WTC11 (cell line): Measurements from ENCODE around the gene SDCCAG8. TPM values are rescaled to one million over a fixed set of nuclear protein-coding genes. Genes with fewer than 3 reads are reported as not detected.

Source experiments
- ATAC-seq: fragments of 200-7000 bp; cut with Tn5 transposase; 2 replicates; pipeline ENCODE4 v1.10.0; 2021; ENCODE audit warnings: mild to moderate bottlenecking, moderate library complexity
- CTCF ChIA-PET: fragments of 300-600 bp; sonication (Branson Sonifier 250); formaldehyde crosslinking; loops from one replicate; lab custom pipeline; 2021; ENCODE audit warnings: antibody characterized with exemption; lab: Charles Lee
- POLR2A ChIA-PET: fragments of 350-600 bp; sonication (Branson Sonifier 250); formaldehyde crosslinking; loops from one replicate; lab custom pipeline; 2021; ENCODE audit warnings: antibody characterized with exemption; lab: Charles Lee
- DNase-seq: peaks from one replicate; pipeline ENCODE4 v3.0.0; 2021; ENCODE audit warnings: low spot score
- H3K27ac Mint-ChIP-seq: 2 replicates; pipeline ENCODE4 v1.8.0; 2021; ENCODE audit warnings: mixed read lengths
- H3K27me3 Mint-ChIP-seq: 2 replicates; pipeline ENCODE4 v1.8.0; 2021; ENCODE audit warnings: low read depth, mild to moderate bottlenecking, moderate library complexity, mixed read lengths
- H3K36me3 Mint-ChIP-seq: 2 replicates; pipeline ENCODE4 v1.8.0; 2021; ENCODE audit warnings: mixed read lengths
- H3K4me1 Mint-ChIP-seq: 2 replicates; pipeline ENCODE4 v1.8.0; 2022; ENCODE audit warnings: mixed read lengths
- H3K4me3 Mint-ChIP-seq: 2 replicates; pipeline ENCODE4 v1.8.0; 2021; ENCODE audit warnings: mild to moderate bottlenecking, moderate library complexity, mixed read lengths
- H3K9me3 Mint-ChIP-seq: 2 replicates; pipeline ENCODE4 v1.8.0; 2021; ENCODE audit warnings: mixed read lengths
- CBFB ChIP-seq: sonication (generic); formaldehyde crosslinking; IDR thresholded peaks from 2 replicates; pipeline ENCODE4 v1.8.1; 2022; ENCODE audit warnings: mild to moderate bottlenecking, low read depth, missing genetic modification reagents
- E2F1 ChIP-seq: sonication (generic); formaldehyde crosslinking; IDR thresholded peaks from 2 replicates; pipeline ENCODE4 v1.8.0; 2022; ENCODE audit warnings: mild to moderate bottlenecking, missing genetic modification reagents
- ELF4 ChIP-seq: sonication (generic); formaldehyde crosslinking; IDR thresholded peaks from 2 replicates; pipeline ENCODE4 v1.8.1; 2022; ENCODE audit warnings: low read depth, mild to moderate bottlenecking, moderate library complexity, missing genetic modification reagents
- EMX1 ChIP-seq: fragments of 250-450 bp; sonication (Bioruptor Pico); IDR thresholded peaks from 2 replicates; pipeline ENCODE4 v1.8.0; 2021; ENCODE audit warnings: mild to moderate bottlenecking
- ETV6 ChIP-seq: sonication (generic); formaldehyde crosslinking; IDR thresholded peaks from 2 replicates; pipeline ENCODE4 v1.8.1; 2022; ENCODE audit warnings: mild to moderate bottlenecking, missing genetic modification reagents
- GABPB1 ChIP-seq: sonication (generic); formaldehyde crosslinking; IDR thresholded peaks from 2 replicates; pipeline ENCODE4 v1.8.1; 2023; ENCODE audit warnings: mild to moderate bottlenecking, missing genetic modification reagents
- GTF2I ChIP-seq: fragments of 250-450 bp; sonication (Bioruptor Pico); conservative IDR thresholded peaks from 2 replicates; pipeline ENCODE4 v1.4.0; 2021; ENCODE audit warnings: mild to moderate bottlenecking
- HMGXB4 ChIP-seq: sonication (generic); formaldehyde crosslinking; IDR thresholded peaks from 2 replicates; pipeline ENCODE4 v1.8.1; 2023; ENCODE audit warnings: mild to moderate bottlenecking, moderate library complexity, missing genetic modification reagents
- JAZF1 ChIP-seq: fragments of 250-450 bp; sonication (Bioruptor Pico); IDR thresholded peaks from 2 replicates; pipeline ENCODE4 v1.9.0; 2021; ENCODE audit warnings: moderate library complexity, mild to moderate bottlenecking, inconsistent platforms
- NFATC4 ChIP-seq: fragments of 250-450 bp; sonication (Bioruptor Pico); IDR thresholded peaks from 2 replicates; pipeline ENCODE4 v1.9.0; 2021; ENCODE audit warnings: mild to moderate bottlenecking
- NR1H2 ChIP-seq: sonication (generic); formaldehyde crosslinking; IDR thresholded peaks from 2 replicates; pipeline ENCODE4 v1.9.0; 2021; ENCODE audit warnings: mild to moderate bottlenecking, moderate library complexity, missing genetic modification reagents
- NR2C2 ChIP-seq: sonication (generic); formaldehyde crosslinking; IDR thresholded peaks from 2 replicates; pipeline ENCODE4 v1.8.0; 2022; ENCODE audit warnings: mild to moderate bottlenecking, missing genetic modification reagents
- SMAD3 ChIP-seq: sonication (generic); formaldehyde crosslinking; IDR thresholded peaks from 2 replicates; pipeline ENCODE4 v1.8.0; 2022; ENCODE audit warnings: missing genetic modification reagents, mild to moderate bottlenecking, borderline replicate concordance
- SOX15 ChIP-seq: fragments of 250-450 bp; sonication (Bioruptor Pico); IDR thresholded peaks from 2 replicates; pipeline ENCODE4 v1.9.0; 2021; ENCODE audit warnings: mild to moderate bottlenecking
- ZBTB43 ChIP-seq: sonication (generic); formaldehyde crosslinking; IDR thresholded peaks from 2 replicates; pipeline ENCODE4 v1.8.1; 2023; ENCODE audit warnings: mild to moderate bottlenecking, missing genetic modification reagents
- ZNF121 ChIP-seq: sonication (generic); formaldehyde crosslinking; IDR thresholded peaks from 2 replicates; pipeline ENCODE4 v1.8.0; 2023; ENCODE audit warnings: missing genetic modification reagents
- ZNF425 ChIP-seq: fragments of 250-450 bp; sonication (Bioruptor Pico); conservative IDR thresholded peaks from 2 replicates; pipeline ENCODE4 v1.9.0; 2021; ENCODE audit warnings: mild to moderate bottlenecking
- ZSCAN18 ChIP-seq: fragments of 250-450 bp; sonication (Bioruptor Pico); IDR thresholded peaks from 2 replicates; pipeline ENCODE4 v2.1.2; 2022; ENCODE audit warnings: mild to moderate bottlenecking, moderate library complexity
- total RNA-seq: library from RNA; stranded (reverse); gene quantifications from 3 replicates; pipeline ENCODE4 v1.2.3, GENCODE V29; 2021

Gene SDCCAG8
- total RNA-seq, 1 experiment from 2014 or later, result 44.3 TPM

- H3K36me3 Mint-ChIP-seq, result 0 out of 2 replicates have a peak, but pooled peaks cover 3% of the 10 kb centered on the region
- no peak overlapping the region for H3K27ac Mint-ChIP-seq
- no peak for DNase-seq
- H3K27me3 Mint-ChIP-seq, result no peaks in the 10 kb centered on the region
- peaks cover 12% of the 10 kb centered on the region for H3K4me1 Mint-ChIP-seq
- TF ChIP-seq ZBTB43 (CRISPR knock-in tag) (no peak), HMGXB4 (CRISPR knock-in tag) (no peak), E2F1 (CRISPR knock-in tag) (no peak), ZNF121 (CRISPR knock-in tag) (peak; percentile 91)
- TF ChIP-seq, all 79 proteins: peak for 1
- ChIA-PET POLR2A (no interaction called here), CTCF (no interaction called here)
- 0 out of 2 replicates have a peak, but pooled peaks cover 3% of the 10 kb centered on the region for H3K9me3 Mint-ChIP-seq
- ATAC-seq, result no peak
- H3K4me3 Mint-ChIP-seq, result no peak overlapping the region
Measured at GRCh38 chr1:243281672-243282071, 25.8 kb downstream of the SDCCAG8 start.

GRCh38 chr1:243286409-243287122 lies 30.7 kb downstream of the SDCCAG8 start:
- ATAC-seq (no peak), DNase-seq (no peak)
- no peak overlapping the region for H3K4me3 Mint-ChIP-seq
- TF ChIP-seq ETV6 (CRISPR knock-in tag), result no peak
- no peak for TF ChIP-seq NR1H2 (CRISPR knock-in tag)
- no peak for TF ChIP-seq GABPB1 (CRISPR knock-in tag)
- TF ChIP-seq GTF2I (CRISPR knock-in tag), result no peak
- peaks cover 5% of the 10 kb centered on the region; the same call in 1 of the 2 replicates for H3K36me3 Mint-ChIP-seq
- no peaks in the 10 kb centered on the region for H3K9me3 Mint-ChIP-seq
- no peaks in the 10 kb centered on the region for H3K27me3 Mint-ChIP-seq
- ChIA-PET CTCF (no interaction called here), POLR2A (interaction anchor here (0.7 kb wide), 1 partner anchor 1385 kb away, joined by 5 read pairs; no protein-coding TSS in a partner anchor)
- H3K4me1 Mint-ChIP-seq, result peaks cover 16% of the 10 kb centered on the region
- no peak overlapping the region for H3K27ac Mint-ChIP-seq

- H3K4me3 Mint-ChIP-seq, result no peak overlapping the region
- H3K9me3 Mint-ChIP-seq, result no peaks in the 10 kb centered on the region
- ATAC-seq, result no peak
- POLR2A ChIA-PET, result interaction anchor here (0.7 kb wide), 1 partner anchor 1385 kb away, joined by 5 read pairs; no protein-coding TSS in a partner anchor
- TF ChIP-seq CBFB (CRISPR knock-in tag), result no peak
- TF ChIP-seq GTF2I (CRISPR knock-in tag), result no peak
- no peak for TF ChIP-seq NR2C2 (CRISPR knock-in tag)
- TF ChIP-seq SMAD3, result no peak
- TF ChIP-seq SOX15 (CRISPR knock-in tag), result no peak
- no peak for TF ChIP-seq JAZF1 (CRISPR knock-in tag)
- TF ChIP-seq EMX1 (CRISPR knock-in tag), result no peak
- no peak for TF ChIP-seq NFATC4 (CRISPR knock-in tag)
- TF ChIP-seq ZNF425 (CRISPR knock-in tag), result no peak
- no peak for TF ChIP-seq ELF4
- no peak for TF ChIP-seq ZSCAN18
- CTCF ChIA-PET, result no interaction called here
- no peaks in the 10 kb centered on the region for H3K27me3 Mint-ChIP-seq
- DNase-seq, result no peak
- H3K36me3 Mint-ChIP-seq, result peaks cover 5% of the 10 kb centered on the region; the same call in 1 of the 2 replicates
- H3K27ac Mint-ChIP-seq, result no peak overlapping the region
- H3K4me1 Mint-ChIP-seq, result peaks cover 19% of the 10 kb centered on the region
Measured at GRCh38 chr1:243287123-243287460, 31.3 kb downstream of the SDCCAG8 start.
